ENCODE data around the gene ALAS2. TPM values are rescaled to one million over a fixed set of nuclear protein-coding genes. Genes with fewer than 3 reads are reported as not detected.
"Not testable (repeated sequence)": the region's sequence is repeated elsewhere in the genome, so short reads cannot be mapped to it uniquely, and the experiment has no call there.

The ALAS2 gene
- total RNA-seq, 2 donors from 2014 or later, result 0.29 to 1.7 TPM

- Mint-ChIP-seq H3K4me3 (no peak overlapping the region), H3K4me1 (no peaks in the 10 kb centered on the region), H3K9me3 (peaks cover 53% of the 10 kb centered on the region), H3K27me3 (ENCODE audit: insufficient read depth) (no peaks in the 10 kb centered on the region), H3K36me3 (ENCODE audit: low read depth) (peaks cover 4% of the 10 kb centered on the region), H3K27ac (no peak overlapping the region)
- Histone ChIP-seq H3K4me3 (ENCODE audit: low read length) (no peak overlapping the region), H3K9ac (ENCODE audit: extremely low read depth, low read length, poor library complexity, severe bottlenecking) (no peak overlapping the region), H3K9me3 (ENCODE audit: control insufficient read depth, low read length) (peaks cover 4% of the 10 kb centered on the region), H3K27ac (ENCODE audit: low read depth, low read length) (peak overlapping the region; percentile 44), H3K27me3 (ENCODE audit: control insufficient read depth, insufficient read depth, low read length, poor library complexity, severe bottlenecking) (no peaks in the 10 kb centered on the region), H3K36me3 (ENCODE audit: control insufficient read depth, insufficient read depth, low read length) (no peaks in the 10 kb centered on the region), H3K4me1 (ENCODE audit: control insufficient read depth, insufficient read depth, low read length) (no peaks in the 10 kb centered on the region)
- no peak for DNase-seq
- no peak for TF ChIP-seq CTCF (conservative IDR thresholded peaks at IDR 0.05)
- 87 to 88% methylated on average over 1 to 5 of the region's 7 CpGs for WGBS, 2 experiments (ENCODE audit: insufficient coverage in 1 of 2, insufficient read length in 1 of 2)
Observed at GRCh38 chrX:55056820-55057674, 26.3 kb upstream of the ALAS2 start.

GRCh38 chrX:55050599-55050998, 19.8 kb upstream of the ALAS2 start:
- H3K4me3 Mint-ChIP-seq; H3K27ac Mint-ChIP-seq; H3K9ac ChIP-seq (ENCODE audit: extremely low read depth, low read length, poor library complexity, severe bottlenecking); H3K4me1 ChIP-seq (ENCODE audit: control insufficient read depth, insufficient read depth, low read length); DNase-seq; H3K27me3 Mint-ChIP-seq (ENCODE audit: insufficient read depth); H3K4me1 Mint-ChIP-seq; H3K27ac ChIP-seq (ENCODE audit: low read depth, low read length); H3K27me3 ChIP-seq (ENCODE audit: control insufficient read depth, insufficient read depth, low read length, poor library complexity, severe bottlenecking); H3K36me3 Mint-ChIP-seq (ENCODE audit: low read depth); H3K36me3 ChIP-seq (ENCODE audit: control insufficient read depth, insufficient read depth, low read length); H3K4me3 ChIP-seq (ENCODE audit: low read length); H3K9me3 ChIP-seq (ENCODE audit: control insufficient read depth, low read length): not testable (repeated sequence)
- 81% methylated on average over 2 of the region's 2 CpGs; no CpG with 5 or more reads in 1 of the 2 experiments for WGBS, 2 experiments (ENCODE audit: insufficient coverage in 1 of 2, insufficient read length in 1 of 2)
- peaks cover 77% of the 10 kb centered on the region for H3K9me3 Mint-ChIP-seq

GRCh38 chrX:55041514-55041913, 10.7 kb upstream of the ALAS2 start:
- Mint-ChIP-seq H3K27me3 (ENCODE audit: insufficient read depth) (no peaks in the 10 kb centered on the region), H3K9me3 (peaks cover 42% of the 10 kb centered on the region), H3K27ac (no peak overlapping the region), H3K4me1 (no peaks in the 10 kb centered on the region), H3K36me3 (ENCODE audit: low read depth) (no peaks in the 10 kb centered on the region), H3K4me3 (no peak overlapping the region)
- no peak for TF ChIP-seq CTCF (conservative IDR thresholded peaks at IDR 0.05)
- DNase-seq, result no peak
- Histone ChIP-seq H3K9me3 (ENCODE audit: control insufficient read depth, low read length) (no peaks in the 10 kb centered on the region), H3K36me3 (ENCODE audit: control insufficient read depth, insufficient read depth, low read length) (no peaks in the 10 kb centered on the region), H3K4me1 (ENCODE audit: control insufficient read depth, insufficient read depth, low read length) (no peaks in the 10 kb centered on the region), H3K4me3 (ENCODE audit: low read length) (no peak overlapping the region), H3K27ac (ENCODE audit: low read depth, low read length) (no peak overlapping the region), H3K27me3 (ENCODE audit: control insufficient read depth, insufficient read depth, low read length, poor library complexity, severe bottlenecking) (no peaks in the 10 kb centered on the region), H3K9ac (ENCODE audit: extremely low read depth, low read length, poor library complexity, severe bottlenecking) (no peak overlapping the region)
- WGBS, 2 experiments (ENCODE audit: insufficient coverage in 1 of 2, insufficient read length in 1 of 2), result 98% methylated on average over 5 of the region's 6 CpGs; no CpG with 5 or more reads in 1 of the 2 experiments
